B cell (primary cell): ENCODE measurements around the gene VPS45. TPM values are rescaled to one million over a fixed set of nuclear protein-coding genes. Genes with fewer than 3 reads are reported as not detected.

ENCODE experiments used
- ATAC-seq: fragments of 200-7000 bp; cut with Tn5 transposase; one replicate; pipeline ENCODE4 v1.10.0; 2021; ENCODE audit warnings: low read depth, mild to moderate bottlenecking, moderate number of reproducible peaks, moderate library complexity
- CTCF ChIA-PET: fragments of 350-600 bp; sonication (Branson Sonifier 250); formaldehyde crosslinking; loops from one replicate; lab custom pipeline; 2021; ENCODE audit warnings: antibody characterized with exemption, inconsistent platforms; lab: Charles Lee
- POLR2A ChIA-PET: fragments of 350-600 bp; sonication (Branson Sonifier 250); formaldehyde crosslinking; loops from one replicate; lab custom pipeline; 2021; ENCODE audit warnings: antibody characterized with exemption; lab: Charles Lee
- DNase-seq: peaks from one replicate; pipeline ENCODE4 v3.0.0; 2013
- H2AFZ ChIP-seq: 2 replicates; pipeline ENCODE4 v1.6.1; 2012; ENCODE audit warnings: mild to moderate bottlenecking, low read depth, low read length; ENCODE audit not compliant: insufficient read depth, poor library complexity, severe bottlenecking
- H3K27ac ChIP-seq, 2 donors: 1 replicate in 1 of 2; 2 replicates in 1 of 2; pipeline ENCODE4 v1.5.1; 2012 to 2013; ENCODE audit warnings: low read length in 2 of 2, mild to moderate bottlenecking in 2 of 2, moderate library complexity in 1 of 2
- H3K27me3 ChIP-seq, 4 experiments: fragments of 200-600 bp in 1 of 4; sonication (generic) in 1 of 4; replicated peaks in 1 of 4; 1 replicate in 2 of 4; 2 replicates in 2 of 4; pipeline versions ENCODE4 v1.6.1 to v1.7.0; 2013 to 2016; ENCODE audit warnings: low read length in 3 of 4, mild to moderate bottlenecking in 2 of 4, mixed read lengths in 1 of 4, moderate library complexity in 1 of 4; ENCODE audit not compliant: insufficient read depth in 4 of 4, control insufficient read depth in 3 of 4; ENCODE audit errors: control extremely low read depth in 1 of 4
- H3K36me3 ChIP-seq, 2 experiments: replicated peaks in 1 of 2; 1 replicate in 1 of 2; 2 replicates in 1 of 2; pipeline versions ENCODE4 v1.6.1 to v1.7.1; 2013; ENCODE audit warnings: low read length in 1 of 2; ENCODE audit not compliant: insufficient read depth in 2 of 2, control insufficient read depth in 1 of 2; ENCODE audit errors: control extremely low read depth in 1 of 2, extremely low read depth in 1 of 2
- H3K4me1 ChIP-seq, 2 donors: fragments of 200-600 bp in 1 of 2; sonication (generic) in 1 of 2; 1 replicate in 1 of 2; 2 replicates in 1 of 2; pipeline versions ENCODE4 v1.5.1 to v1.6.1; 2013 to 2017; ENCODE audit warnings: low read length in 2 of 2; ENCODE audit not compliant: control insufficient read depth in 2 of 2, insufficient read depth in 2 of 2
- H3K4me2 ChIP-seq: replicated peaks from 2 replicates; pipeline ENCODE3; 2012; ENCODE audit warnings: mild to moderate bottlenecking, low read depth, low read length; ENCODE audit not compliant: poor library complexity, severe bottlenecking
- H3K4me3 ChIP-seq, 5 experiments: fragments of 200-600 bp in 1 of 5; sonication (generic) in 1 of 5; 1 replicate in 3 of 5; 2 replicates in 2 of 5; pipeline versions ENCODE4 v1.5.1 to v1.7.0; 2011 to 2016; ENCODE audit warnings: low read length in 4 of 5, mild to moderate bottlenecking in 4 of 5, low read depth in 2 of 5, control low read depth in 1 of 5, moderate library complexity in 1 of 5; ENCODE audit not compliant: insufficient read depth in 1 of 5; ENCODE audit errors: control extremely low read depth in 1 of 5, extremely low read depth in 1 of 5
- H3K79me2 ChIP-seq: fragments of 200-600 bp; sonication (generic); one replicate; pipeline ENCODE4 v1.6.0; 2016; ENCODE audit warnings: low read length; ENCODE audit not compliant: control insufficient read depth, insufficient read depth
- H3K9ac ChIP-seq: fragments of 200-600 bp; sonication (generic); 2 replicates; pipeline ENCODE4 v1.6.1; 2017; ENCODE audit warnings: mild to moderate bottlenecking, low read length, moderate library complexity
- H3K9me3 ChIP-seq, 3 donors: one replicate each; pipeline versions ENCODE4 v1.6.1 to v1.7.1; 2013; ENCODE audit warnings: low read length in 2 of 3; ENCODE audit not compliant: control insufficient read depth in 2 of 3, insufficient read depth in 1 of 3; ENCODE audit errors: control extremely low read depth in 1 of 3
- H4K20me1 ChIP-seq: 2 replicates; pipeline ENCODE4 v1.6.0; 2012; ENCODE audit warnings: mild to moderate bottlenecking, low read length; ENCODE audit not compliant: insufficient read depth, control insufficient read depth, poor library complexity, severe bottlenecking
- H3K27ac Mint-ChIP-seq: one replicate; pipeline ENCODE4 v1.8.0; 2021; ENCODE audit warnings: mixed read lengths
- H3K27me3 Mint-ChIP-seq: one replicate; pipeline ENCODE4 v1.8.0; 2021; ENCODE audit warnings: mixed read lengths
- H3K4me1 Mint-ChIP-seq: one replicate; pipeline ENCODE4 v1.8.0; 2021; ENCODE audit warnings: mixed read lengths
- H3K4me3 Mint-ChIP-seq: one replicate; pipeline ENCODE4 v1.8.0; 2021; ENCODE audit warnings: mixed read lengths
- H3K9me3 Mint-ChIP-seq: one replicate; pipeline ENCODE4 v1.8.0; 2022; ENCODE audit warnings: mixed read lengths; ENCODE audit not compliant: insufficient read depth
- CTCF ChIP-seq: fragments of 200-600 bp; IDR thresholded peaks from one replicate; pipeline ENCODE4 v1.8.0; 2022; ENCODE audit warnings: antibody characterized with exemption, mild to moderate bottlenecking
- EZH2 ChIP-seq: IDR thresholded peaks from 2 replicates; pipeline ENCODE4 v1.6.1; 2012; ENCODE audit warnings: borderline replicate concordance, low read depth, mild to moderate bottlenecking, moderate library complexity, low read length; ENCODE audit not compliant: insufficient read depth, poor library complexity, severe bottlenecking
- WGBS: methylation state at CpG from one replicate; pipeline ENCODE4 v1.1.5; 2013; ENCODE audit warnings: missing lambda C conversion rate; ENCODE audit not compliant: insufficient coverage; 5-methylcytosine and 5-hydroxymethylcytosine counted together
- intact Hi-C: fragments of 100-400 bp; cut with micrococcal nuclease; formaldehyde crosslinking; loops from one replicate; pipeline ENCODE4 v1.10.0; 2022
- polyA plus RNA-seq: library from polyadenylated mRNA; depleted of rRNA; stranded (reverse); fragments of >200 nt; gene quantifications from 2 replicates; pipeline ENCODE4 v1.2.3, GENCODE V29; 2012
- total RNA-seq, 2 donors: library from RNA; stranded (reverse); fragments of 120-200 nt in 1 of 2; gene quantifications; 1 replicate in 1 of 2; 2 replicates in 1 of 2; pipeline versions ENCODE4 v1.2.3 to v1.2.4, GENCODE V29; 2013 to 2022

Gene VPS45
- total and polyA plus RNA-seq, 2 donors (not counting 1 experiment from before 2014, with no cell fraction given) = 23.4 to 49.1 TPM

- no peak overlapping the region for H3K4me3 ChIP-seq
- H3K4me2 ChIP-seq = no peak overlapping the region
- no peak overlapping the region for H2AFZ ChIP-seq
- TF ChIP-seq EZH2 (no peak), CTCF (no peak)
- CTCF ChIA-PET = interaction anchor here (0.9 to 21.1 kb wide), 4 partner anchors 11 to 126 kb away, joined by 4 to 637 read pairs (median 6); no protein-coding TSS in a partner anchor
- no peaks in the 10 kb centered on the region for H3K79me2 ChIP-seq
- POLR2A ChIA-PET = interaction anchor here (1.2 kb wide), 1 partner anchor 87 kb away, joined by 5 read pairs; no protein-coding TSS in a partner anchor
- WGBS = 63% methylated on average over 1 of the region's 3 CpGs
- H3K27me3 ChIP-seq = no peaks in the 10 kb centered on the region
- ATAC-seq = no peak
- no peaks in the 10 kb centered on the region for H3K36me3 ChIP-seq
- peaks cover 0 to 9% of the 10 kb centered on the region in 2 donors for H3K4me1 ChIP-seq
- H3K4me1 Mint-ChIP-seq = peaks cover 5% of the 10 kb centered on the region
- H3K9ac ChIP-seq = no peak overlapping the region
- no peak overlapping the region for H3K27ac ChIP-seq
- H3K9me3 Mint-ChIP-seq = no peaks in the 10 kb centered on the region
- no peaks in the 10 kb centered on the region for H4K20me1 ChIP-seq
- no peak overlapping the region for H3K27ac Mint-ChIP-seq
- no peak overlapping the region for H3K4me3 Mint-ChIP-seq
- H3K9me3 ChIP-seq = no peaks in the 10 kb centered on the region
- intact Hi-C loops = no loop called here
- H3K27me3 Mint-ChIP-seq = no peaks in the 10 kb centered on the region
- no peak for DNase-seq
Observed at GRCh38 chr1:150061632-150062101, 5.9 kb upstream of the VPS45 start.

GRCh38 chr1:150062113-150062512, 5.5 kb upstream of the VPS45 start:
- H3K79me2 ChIP-seq = no peaks in the 10 kb centered on the region
- H3K4me2 ChIP-seq = no peak overlapping the region
- no peaks in the 10 kb centered on the region for H4K20me1 ChIP-seq
- POLR2A ChIA-PET = interaction anchor here (1.2 kb wide), 1 partner anchor 87 kb away, joined by 5 read pairs; no protein-coding TSS in a partner anchor
- H3K4me1 Mint-ChIP-seq = peaks cover 8% of the 10 kb centered on the region
- TF ChIP-seq CTCF (no peak), EZH2 (no peak)
- H3K4me1 ChIP-seq = peaks cover 0 to 10% of the 10 kb centered on the region in 2 donors
- H3K27me3 Mint-ChIP-seq = no peaks in the 10 kb centered on the region
- no peaks in the 10 kb centered on the region for H3K36me3 ChIP-seq
- no peak overlapping the region for H3K4me3 ChIP-seq
- DNase-seq (no peak), ATAC-seq (no peak)
- no peak overlapping the region for H3K9ac ChIP-seq
- H3K27me3 ChIP-seq = no peaks in the 10 kb centered on the region
- no peak overlapping the region for H3K4me3 Mint-ChIP-seq
- no peak overlapping the region for H3K27ac Mint-ChIP-seq
- H2AFZ ChIP-seq = no peak overlapping the region
- intact Hi-C loops = no loop called here
- H3K27ac ChIP-seq = no peak overlapping the region
- CTCF ChIA-PET = interaction anchor here (0.9 to 21.1 kb wide), 4 partner anchors 11 to 125 kb away, joined by 4 to 637 read pairs (median 6); no protein-coding TSS in a partner anchor
- WGBS = no CpG with 5 or more reads among the region's 4 CpGs
- no peaks in the 10 kb centered on the region for H3K9me3 ChIP-seq
- H3K9me3 Mint-ChIP-seq = no peaks in the 10 kb centered on the region
